Common myeloid progenitor, CD34-positive (primary cell): ENCODE data around the gene FICD. TPM values are rescaled to one million over a fixed set of nuclear protein-coding genes. Genes with fewer than 3 reads are reported as not detected.

Experiments used
- CTCF ChIA-PET: fragments of 350-600 bp; sonication (Branson Sonifier 250); formaldehyde crosslinking; loops from one replicate; lab custom pipeline; 2021; ENCODE audit warnings: antibody characterized with exemption; lab: Charles Lee
- POLR2A ChIA-PET: fragments of 350-600 bp; sonication (Branson Sonifier 250); formaldehyde crosslinking; loops from one replicate; lab custom pipeline; 2021; ENCODE audit warnings: antibody characterized with exemption; lab: Charles Lee
- DNase-seq, 3 donors: peaks; one replicate each; pipeline versions ENCODE4 v3.0.0 to v3.0.0-alpha.2; 2013
- H3K27ac ChIP-seq, 2 experiments: 1 replicate in 1 of 2; 2 replicates in 1 of 2; pipeline ENCODE4 v1.7.0; 2013; ENCODE audit warnings: inconsistent platforms in 2 of 2, low read length in 2 of 2, mild to moderate bottlenecking in 2 of 2, low read depth in 1 of 2, moderate library complexity in 1 of 2; ENCODE audit not compliant: severe bottlenecking in 2 of 2, insufficient read depth in 1 of 2, poor library complexity in 1 of 2
- H3K27me3 ChIP-seq, 5 experiments: replicated peaks in 2 of 5; 1 replicate in 3 of 5; 2 replicates in 2 of 5; pipeline versions ENCODE4 v1.6.1 to v1.7.0; 2013; ENCODE audit warnings: low read length in 4 of 5, mild to moderate bottlenecking in 2 of 5, moderate library complexity in 2 of 5, inconsistent platforms in 1 of 5; ENCODE audit not compliant: insufficient read depth in 5 of 5, control insufficient read depth in 4 of 5
- H3K36me3 ChIP-seq, 4 experiments: 1 replicate in 2 of 4; 2 replicates in 2 of 4; pipeline versions ENCODE4 v1.6.1 to v1.7.0; 2013; ENCODE audit warnings: low read length in 3 of 4, control low read depth in 1 of 4, mild to moderate bottlenecking in 1 of 4; ENCODE audit not compliant: control insufficient read depth in 4 of 4, insufficient read depth in 4 of 4
- H3K4me1 ChIP-seq, 4 experiments: 1 replicate in 3 of 4; 2 replicates in 1 of 4; pipeline versions ENCODE4 v1.6.1 to v1.7.1; 2013; ENCODE audit warnings: low read length in 3 of 4, mild to moderate bottlenecking in 3 of 4, control low read depth in 1 of 4, inconsistent platforms in 1 of 4, moderate library complexity in 1 of 4; ENCODE audit not compliant: control insufficient read depth in 4 of 4, insufficient read depth in 4 of 4; ENCODE audit errors: control extremely low read depth in 1 of 4
- H3K4me3 ChIP-seq, 7 experiments: 1 replicate in 4 of 7; 2 replicates in 3 of 7; pipeline versions ENCODE4 v1.5.1 to v1.7.0; 2013; ENCODE audit warnings: mild to moderate bottlenecking in 7 of 7, low read length in 6 of 7, moderate library complexity in 6 of 7, inconsistent platforms in 2 of 7, low read depth in 2 of 7, control low read depth in 1 of 7; ENCODE audit not compliant: insufficient read depth in 4 of 7, control insufficient read depth in 1 of 7; ENCODE audit errors: extremely low read depth in 1 of 7
- H3K9me3 ChIP-seq, 5 experiments: 1 replicate in 4 of 5; 2 replicates in 1 of 5; pipeline versions ENCODE4 v1.6.1 to v1.7.1; 2013; ENCODE audit warnings: low read length in 4 of 5, mild to moderate bottlenecking in 2 of 5, inconsistent platforms in 1 of 5, low read depth in 1 of 5, moderate library complexity in 1 of 5; ENCODE audit not compliant: control insufficient read depth in 4 of 5, insufficient read depth in 2 of 5; ENCODE audit errors: control extremely low read depth in 1 of 5
- WGBS: methylation state at CpG from one replicate; pipeline ENCODE4 v1.1.5; 2013; ENCODE audit not compliant: insufficient coverage; 5-methylcytosine and 5-hydroxymethylcytosine counted together
- polyA plus RNA-seq: library from polyadenylated mRNA; unstranded; fragments of 120-200 nt; gene quantifications from one replicate; pipeline ENCODE4 v1.2.1, GENCODE V29; 2013

Gene FICD
- 2.3 TPM for polyA plus RNA-seq

DNA sequence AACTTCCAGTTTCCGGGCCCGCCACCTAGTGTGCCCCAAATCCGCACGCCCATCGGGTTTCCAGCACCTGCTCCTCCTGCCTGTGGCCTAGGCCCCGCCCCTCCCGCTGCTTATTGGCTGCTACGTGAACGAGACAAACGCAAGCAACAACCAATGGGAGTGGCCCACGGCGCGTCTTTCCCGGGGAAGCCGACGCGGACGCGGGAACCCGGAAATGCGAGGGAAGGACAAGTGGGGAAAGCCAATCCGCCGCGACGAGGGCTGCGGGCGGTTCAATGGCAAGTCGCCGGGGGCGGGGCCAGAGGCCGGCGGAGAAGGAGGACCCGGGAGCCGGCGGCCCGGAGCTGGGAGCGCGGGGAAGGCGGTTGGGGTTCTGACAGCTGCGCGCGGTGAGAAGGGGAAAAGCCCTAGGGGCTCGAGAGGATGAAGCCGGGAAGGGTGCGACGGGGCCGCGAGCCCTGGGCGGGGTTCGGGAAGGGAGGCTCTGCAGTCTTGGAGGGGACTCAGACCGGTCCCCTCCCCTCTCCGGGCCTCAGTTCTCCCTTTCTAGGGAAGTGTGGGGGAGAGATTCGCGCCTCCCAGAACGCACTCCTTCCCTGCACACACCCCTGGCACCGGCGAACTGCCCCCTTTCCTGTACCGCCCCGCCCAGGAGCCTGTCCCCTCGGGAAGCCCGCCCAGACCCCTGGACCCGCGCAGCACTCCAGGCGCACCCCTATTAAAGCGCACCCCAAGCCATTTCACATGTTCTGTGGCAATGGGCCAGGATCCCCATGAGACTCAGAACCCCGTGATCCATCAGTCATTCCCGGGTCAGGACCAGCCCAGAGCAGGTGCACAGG lies at the start of gene FICD:
Gene FICD, plus strand, starts transcription at position 305 of the 842 bp plus-strand sequence. CDS start 1,696 bp downstream, outside the sequence.
- Histone ChIP-seq H3K27ac (peak within 1 kb of the TSS; percentile 78 to 91), H3K36me3 (peaks cover 4 to 34% (median 23%) of the 10 kb centered on the region in 4 experiments), H3K4me1 (peaks cover 0 to 18% (median 16%) of the 10 kb centered on the region in 4 experiments), H3K27me3 (no peaks in the 10 kb centered on the region), H3K4me3 (peak within 1 kb of the TSS; percentile 72 to 94 (median 86)), H3K9me3 (no peaks in the 10 kb centered on the region)
- under 1% methylated on average over 66 of the region's 67 CpGs for WGBS
- ChIA-PET POLR2A (no interaction called here), CTCF (interaction anchor here (0.6 to 1.5 kb wide), 6 partner anchors 22 to 1046 kb away, joined by 3 to 5 read pairs (median 4); no protein-coding TSS in a partner anchor)
- peak; percentile 99 for DNase-seq

DNA sequence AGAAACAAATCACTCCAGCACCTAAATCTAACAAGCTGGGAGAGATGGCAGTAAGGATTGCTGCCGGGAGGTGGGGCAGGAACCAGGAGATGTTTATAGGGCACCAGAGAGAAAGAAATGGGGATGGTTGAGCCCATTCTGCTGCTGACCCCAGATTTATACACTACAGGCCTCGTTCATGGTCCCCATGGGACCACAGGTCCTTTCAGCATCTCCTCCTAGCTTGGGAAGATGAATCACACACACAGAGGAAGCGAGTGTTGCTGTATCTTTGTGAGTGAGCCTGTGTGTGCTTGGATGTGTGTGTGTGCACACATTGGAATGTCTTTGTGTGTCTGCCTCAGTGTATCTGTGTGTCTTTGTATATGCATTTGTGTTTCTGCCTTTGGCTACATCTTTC lies 49.7 kb upstream of the FICD start:
- 84% methylated on average over 2 of the region's 3 CpGs for WGBS
- H3K4me3 ChIP-seq: no peak overlapping the region
- no peaks in the 10 kb centered on the region for H3K9me3 ChIP-seq
- H3K4me1 ChIP-seq: no peaks in the 10 kb centered on the region
- POLR2A ChIA-PET: no interaction called here
- CTCF ChIA-PET: no interaction called here
- no peaks in the 10 kb centered on the region for H3K36me3 ChIP-seq
- H3K27me3 ChIP-seq: peaks cover 0 to 31% (median 5%) of the 10 kb centered on the region in 5 experiments
- DNase-seq: no peak
- no peak overlapping the region for H3K27ac ChIP-seq

DNA sequence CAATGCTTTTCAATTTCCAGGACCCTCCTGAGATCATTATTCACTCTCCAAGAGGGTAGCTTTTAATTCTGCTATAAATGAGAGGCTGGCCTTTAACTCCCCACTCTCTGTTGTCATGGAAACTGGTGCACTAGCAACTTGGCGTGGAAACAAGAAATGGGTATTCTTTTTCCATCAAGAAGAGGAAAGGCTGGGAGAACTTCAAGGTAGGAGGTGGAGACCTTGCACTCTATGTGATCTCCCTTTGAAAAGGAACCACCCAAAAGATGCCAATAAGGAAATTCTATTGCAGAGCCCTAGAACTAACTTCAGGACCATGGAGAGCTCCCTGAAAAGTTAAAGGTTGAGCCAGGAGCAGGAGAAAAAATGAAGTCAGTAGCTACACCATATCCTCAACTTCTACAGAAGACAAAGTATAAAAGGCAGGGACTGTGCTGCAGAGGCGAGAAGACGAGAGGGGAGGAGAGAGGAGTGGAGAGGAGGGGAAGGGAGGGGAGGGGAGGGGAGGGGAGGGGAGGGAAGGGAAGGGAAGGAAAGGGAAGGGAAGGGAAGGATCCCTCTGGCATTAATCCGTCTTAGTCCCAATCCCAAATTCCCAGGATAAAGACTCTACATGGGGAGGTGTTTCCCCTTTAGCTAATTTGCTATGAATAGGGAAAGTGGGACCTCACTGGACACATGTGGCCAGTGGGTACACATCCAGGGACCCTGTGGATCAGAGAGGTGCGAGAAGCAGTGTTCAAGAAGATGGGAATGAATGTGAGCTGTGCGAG lies 46.7 kb upstream of the FICD start:
- Histone ChIP-seq H3K9me3 (no peaks in the 10 kb centered on the region), H3K27ac (no peak overlapping the region), H3K4me3 (no peak overlapping the region), H3K4me1 (no peaks in the 10 kb centered on the region), H3K36me3 (no peaks in the 10 kb centered on the region), H3K27me3 (peaks cover 0 to 16% (median 2%) of the 10 kb centered on the region in 5 experiments)
- CTCF ChIA-PET: interaction anchor here (1.5 kb wide), 1 partner anchor 11 kb away, joined by 4 read pairs; no protein-coding TSS in a partner anchor
- WGBS: 76% methylated on average over 3 of the region's 6 CpGs
- DNase-seq: peak; percentile 24 to 78 (median 68)
- POLR2A ChIA-PET: no interaction called here

DNA sequence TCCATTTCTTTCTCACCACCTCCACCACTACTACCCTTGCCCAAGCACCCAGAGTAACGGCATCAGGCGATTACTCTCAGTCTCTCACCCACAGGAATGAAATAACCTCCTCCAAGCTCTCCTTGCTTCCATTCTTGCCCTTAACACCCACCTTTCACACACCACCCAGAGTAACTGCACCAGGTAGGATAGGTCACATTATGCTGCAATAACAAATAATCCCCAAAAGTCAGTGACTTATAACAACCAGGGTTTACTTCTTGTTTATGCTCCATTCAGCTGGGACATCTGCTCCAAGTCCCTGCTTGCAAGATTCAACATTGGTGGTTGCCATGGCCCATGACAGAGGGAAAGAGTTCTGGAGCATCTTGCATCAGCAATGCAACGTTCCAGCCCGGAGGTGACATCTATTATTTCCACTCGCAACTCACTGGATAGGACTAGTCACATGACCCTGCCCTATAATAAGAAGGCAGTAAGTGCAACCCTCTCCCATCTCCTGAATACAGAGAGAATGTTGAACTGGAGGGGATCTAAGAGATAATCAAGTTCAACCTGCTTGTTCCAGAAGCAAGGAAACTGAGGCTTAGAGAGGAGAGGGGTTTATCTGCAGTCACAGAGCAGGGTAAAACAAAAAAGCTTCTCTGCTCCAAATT lies 41.5 kb upstream of the FICD start:
- no peak for DNase-seq
- CTCF ChIA-PET: interaction anchor here (1.4 to 1.8 kb wide), 2 partner anchors 16 to 240 kb away, joined by 3 to 8 read pairs; no protein-coding TSS in a partner anchor
- POLR2A ChIA-PET: no interaction called here
- Histone ChIP-seq H3K4me1 (no peaks in the 10 kb centered on the region), H3K27me3 (peaks cover 0 to 12% (median 2%) of the 10 kb centered on the region in 5 experiments), H3K27ac (no peak overlapping the region), H3K36me3 (no peaks in the 10 kb centered on the region), H3K9me3 (no peaks in the 10 kb centered on the region), H3K4me3 (no peak overlapping the region)
- 97% methylated on average over 4 of the region's 5 CpGs for WGBS

DNA sequence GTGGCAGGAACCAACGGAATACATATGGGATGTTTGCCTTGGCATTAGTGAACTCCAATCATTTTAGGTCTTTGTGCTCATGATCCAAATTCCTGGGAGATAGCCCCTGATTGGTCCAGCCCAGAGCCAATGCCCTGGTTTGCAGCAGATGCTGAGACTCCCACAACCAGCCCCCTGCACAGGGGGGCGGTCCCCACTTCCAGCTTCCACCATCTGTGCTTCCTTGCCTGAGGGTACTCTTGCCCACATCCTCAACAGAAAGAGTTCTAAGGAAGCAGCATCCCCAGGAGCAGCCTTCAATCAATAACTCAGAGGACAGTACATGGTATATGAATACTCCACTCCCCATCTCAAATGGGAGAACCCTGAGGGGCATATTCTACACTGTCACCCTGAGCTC lies 39.7 kb upstream of the FICD start:
- Histone ChIP-seq H3K27me3 (peaks cover 0 to 20% (median 2%) of the 10 kb centered on the region in 5 experiments), H3K4me3 (no peak overlapping the region), H3K36me3 (no peaks in the 10 kb centered on the region), H3K27ac (no peak overlapping the region), H3K4me1 (no peaks in the 10 kb centered on the region), H3K9me3 (no peaks in the 10 kb centered on the region)
- CTCF ChIA-PET: no interaction called here
- POLR2A ChIA-PET: no interaction called here
- WGBS: 86% methylated on average over 2 of the region's 2 CpGs
- DNase-seq: no peak

DNA sequence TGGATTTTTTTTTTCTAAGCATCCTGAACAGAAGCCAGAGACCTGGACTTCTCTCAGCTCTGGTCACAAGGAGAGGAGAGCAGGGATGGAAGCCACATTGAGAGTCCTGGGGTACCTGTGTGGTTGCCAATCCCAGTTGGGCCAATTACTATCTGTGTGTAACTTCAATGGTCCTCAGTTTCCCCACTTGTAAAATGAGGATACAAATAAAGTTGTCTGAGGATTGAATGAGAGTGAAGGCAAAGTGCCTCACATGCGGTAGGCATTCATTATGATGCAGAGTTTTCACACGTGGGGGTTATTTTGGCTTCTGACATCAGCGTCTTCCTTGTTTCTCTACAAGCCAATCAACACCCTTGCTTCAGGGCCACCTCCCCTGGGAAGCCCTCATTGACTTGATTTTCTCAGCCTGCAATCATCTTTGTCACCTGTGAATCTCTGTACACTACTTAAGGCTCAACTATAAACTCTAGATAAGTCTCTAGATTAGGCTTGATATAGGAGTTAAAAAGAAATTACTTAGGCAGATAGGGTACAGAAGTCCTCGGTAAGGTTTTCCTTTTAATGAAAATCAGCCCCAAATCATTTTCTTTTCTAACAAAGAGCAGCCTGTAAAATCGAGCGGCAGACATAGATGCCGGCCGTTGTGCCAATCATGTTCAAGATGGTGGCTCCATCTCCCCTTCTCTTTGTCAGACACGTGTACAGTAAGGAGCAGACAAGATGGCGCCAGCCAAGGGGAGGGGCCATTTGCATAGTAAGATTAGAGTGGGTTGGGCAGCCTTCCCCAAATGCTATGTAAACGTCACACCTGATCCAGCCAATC lies 37.8 kb upstream of the FICD start:
- peaks cover 2 to 25% (median 6%) of the 10 kb centered on the region in 5 experiments for H3K27me3 ChIP-seq
- 94% methylated on average over 7 of the region's 11 CpGs for WGBS

More for the DNA sequence above, 37.8 kb upstream of the FICD start:
- ChIA-PET POLR2A (no interaction called here), CTCF (no interaction called here)
- Histone ChIP-seq H3K36me3 (no peaks in the 10 kb centered on the region), H3K27ac (no peak overlapping the region), H3K4me1 (no peaks in the 10 kb centered on the region), H3K4me3 (no peak overlapping the region), H3K9me3 (no peaks in the 10 kb centered on the region)
- DNase-seq: no peak
